K562 (cell line): Measurements from ENCODE around the gene CTNNA3. TPM values are rescaled to one million over a fixed set of nuclear protein-coding genes. Genes with fewer than 3 reads are reported as not detected.

Experiments used
- ATAC-seq: fragments of 200-7000 bp; cut with Tn5 transposase; 3 replicates; pipeline ENCODE4 v1.9.1; 2020; ENCODE audit warnings: moderate library complexity
- BruUV-seq: library from RNA; stranded (reverse); fragments of 400-500 nt; replicated peaks from 2 replicates; lab custom pipeline; 2021; lab: Mats Ljungman, UMichigan
- CTCF ChIA-PET: fragments of 300-600 bp; formaldehyde crosslinking; extraction: SDS; loops from one replicate; lab custom pipeline; 2021; ENCODE audit warnings: low intra/inter-chr PET ratio; lab: Yijun Ruan, JAX
- POLR2A ChIA-PET: fragments of 300-600, 350-650 bp; sonication (Branson Sonifier 250); formaldehyde crosslinking; extraction: SDS; loops from one replicate; lab custom pipeline; 2021; ENCODE audit warnings: antibody characterized with exemption, inconsistent platforms; lab: Yijun Ruan, JAX
- DNase-seq, 4 experiments: peaks; one replicate each; pipeline versions ENCODE4 v3.0.0 to v3.0.0-alpha.2; 2011 to 2018; ENCODE audit warnings: low spot score in 3 of 4, mixed read lengths in 3 of 4; ENCODE audit errors: extremely low read depth in 1 of 4
- FAIRE-seq: peaks from 2 replicates; lab custom pipeline; 2011; peaks lifted over from hg19 to GRCh38; lab: Jason Lieb, UNC
- H2AFZ ChIP-seq: 2 replicates; pipeline ENCODE4 v1.6.0; 2011; ENCODE audit warnings: low read depth, low read length, control low read depth, inconsistent platforms
- H3K27ac ChIP-seq: fragments of 200-600 bp; 3 replicates; pipeline ENCODE4 v1.8.0; 2011; ENCODE audit warnings: low read depth, mild to moderate bottlenecking, control low read depth, inconsistent platforms, low read length, moderate library complexity, mixed read lengths; ENCODE audit errors: extremely low read depth
- H3K27me3 ChIP-seq, 2 experiments: fragments of 300-600 bp in 1 of 2; 2 replicates in 1 of 2; 3 replicates in 1 of 2; pipeline versions ENCODE4 v1.6.0 to v1.8.0; 2011; ENCODE audit warnings: inconsistent platforms in 2 of 2, low read length in 2 of 2, mild to moderate bottlenecking in 1 of 2, mixed read lengths in 1 of 2, moderate library complexity in 1 of 2; ENCODE audit not compliant: control insufficient read depth in 2 of 2, insufficient read depth in 2 of 2
- H3K36me3 ChIP-seq: fragments of 300-600 bp; 3 replicates; pipeline ENCODE4 v1.8.0; 2011; ENCODE audit warnings: mild to moderate bottlenecking, low read length, inconsistent platforms; ENCODE audit not compliant: control insufficient read depth, insufficient read depth
- H3K4me1 ChIP-seq, 2 experiments: fragments of 200-600 bp in 1 of 2; replicated peaks in 1 of 2; 2 replicates in 1 of 2; 3 replicates in 1 of 2; pipeline versions ENCODE4 v1.5.1 to v1.8.0; 2011; ENCODE audit warnings: inconsistent platforms in 2 of 2, low read length in 2 of 2, mild to moderate bottlenecking in 1 of 2, mixed read lengths in 1 of 2, moderate library complexity in 1 of 2; ENCODE audit not compliant: control insufficient read depth in 2 of 2, insufficient read depth in 2 of 2
- H3K4me2 ChIP-seq: 2 replicates; pipeline ENCODE4 v1.6.1; 2011; ENCODE audit warnings: low read length, control low read depth, inconsistent platforms, mixed read lengths; ENCODE audit not compliant: insufficient read depth
- H3K4me3 ChIP-seq: fragments of 200-600 bp; sonication (generic), shearing (Covaris generic); 2 replicates; pipeline ENCODE4 v1.5.1; 2016; ENCODE audit warnings: control low read depth, inconsistent platforms
- H3K79me2 ChIP-seq: fragments of 200-600 bp; 3 replicates; pipeline ENCODE4 v1.8.0; 2011; ENCODE audit warnings: low read length, inconsistent platforms; ENCODE audit not compliant: control insufficient read depth, insufficient read depth
- H3K9ac ChIP-seq, 2 experiments: 2 replicates each; pipeline versions ENCODE4 v1.6.0 to v1.6.1; 2011; ENCODE audit warnings: low read depth in 2 of 2, low read length in 2 of 2, control low read depth in 1 of 2, inconsistent platforms in 1 of 2, mild to moderate bottlenecking in 1 of 2, mixed read lengths in 1 of 2; ENCODE audit not compliant: insufficient read depth in 1 of 2
- H3K9me1 ChIP-seq: one replicate; pipeline ENCODE4 v1.6.0; 2011; ENCODE audit warnings: inconsistent platforms, mild to moderate bottlenecking, low read length, moderate library complexity; ENCODE audit not compliant: control insufficient read depth, insufficient read depth
- H3K9me3 ChIP-seq: replicated peaks from 2 replicates; pipeline ENCODE4 v1.5.1; 2011; ENCODE audit warnings: low read depth, low read length, inconsistent platforms; ENCODE audit not compliant: control insufficient read depth, insufficient read depth
- H4K20me1 ChIP-seq: replicated peaks from 2 replicates; pipeline ENCODE4 v1.6.1; 2011; ENCODE audit warnings: low read length, inconsistent platforms, mixed read lengths; ENCODE audit not compliant: control insufficient read depth, insufficient read depth
- GATAD2B ChIP-seq: fragments of 450-650 bp; IDR thresholded peaks from 2 replicates; pipeline ENCODE4 v1.6.1; 2017; ENCODE audit warnings: mild to moderate bottlenecking, borderline replicate concordance
- HCFC1 ChIP-seq: IDR thresholded peaks from 2 replicates; pipeline ENCODE4 v1.6.1; 2012; ENCODE audit warnings: low read depth, low read length, improper control_type of control experiment
- KAT2B ChIP-seq: IDR thresholded peaks from one replicate; pipeline ENCODE4 v1.6.1; 2012; ENCODE audit warnings: low read depth, mild to moderate bottlenecking, control low read depth, inconsistent platforms, low read length, moderate library complexity
- MTA1 ChIP-seq: fragments of 450-650 bp; IDR thresholded peaks from 2 replicates; pipeline ENCODE4 v1.6.1; 2017; ENCODE audit warnings: borderline replicate concordance
- NCOA2 ChIP-seq, 2 experiments: fragments of 450-650 bp; IDR thresholded peaks; 2 replicates each; pipeline ENCODE4 v1.6.1; 2018; ENCODE audit warnings: mild to moderate bottlenecking in 2 of 2, moderate library complexity in 1 of 2; ENCODE audit not compliant: partially characterized antibody in 2 of 2
- NCOA6 ChIP-seq: fragments of 450-650 bp; IDR thresholded peaks from 2 replicates; pipeline ENCODE4 v1.6.1; 2017; ENCODE audit warnings: mild to moderate bottlenecking
- RBM17 ChIP-seq: fragments of 200-400 bp; formaldehyde crosslinking; IDR thresholded peaks from 2 replicates; pipeline ENCODE4 v1.6.1; 2017; ENCODE audit warnings: low read depth, mild to moderate bottlenecking, low read length, borderline replicate concordance
- RBM39 ChIP-seq: fragments of 200-400 bp; formaldehyde crosslinking; optimal IDR thresholded peaks from 2 replicates; pipeline ENCODE3; 2018; ENCODE audit warnings: low read depth, low read length
- ZNF444 ChIP-seq: fragments of 250-450 bp; sonication (Bioruptor Pico); IDR thresholded peaks from 2 replicates; pipeline ENCODE4 v1.4.0; 2020; ENCODE audit warnings: mild to moderate bottlenecking, moderate library complexity
- ZNF583 ChIP-seq: fragments of 250-450 bp; sonication (Bioruptor Pico); IDR thresholded peaks from 2 replicates; pipeline ENCODE4 v1.4.0; 2020
- ZNF79 ChIP-seq: fragments of 250-450 bp; sonication (Bioruptor Pico); IDR thresholded peaks from 2 replicates; pipeline ENCODE4 v1.4.0; 2020; ENCODE audit warnings: low read depth, mild to moderate bottlenecking, moderate library complexity
- WGBS: fragments of 100-300 bp; shearing (Covaris generic); methylation state at CpG from one replicate; pipeline ENCODE4 v1.1.6; 2016; ENCODE audit warnings: low coverage, mixed read lengths; ENCODE audit not compliant: insufficient coverage; ENCODE audit errors: missing lambda C conversion rate; 5-methylcytosine and 5-hydroxymethylcytosine counted together
- in situ Hi-C: fragments of 300-500 bp; cut with MboI; formaldehyde crosslinking; loops from 4 replicates; pipeline ENCODE4 v1.15.0; 2018; ENCODE audit warnings: inconsistent platforms, mixed read lengths
- intact Hi-C: fragments of 100-400 bp; cut with micrococcal nuclease; formaldehyde crosslinking; loops from 2 replicates; pipeline ENCODE4 v1.14.2; 2022
- polyA plus RNA-seq, 8 experiments: library from polyadenylated mRNA; depleted of rRNA in 4 of 8; stranded (reverse) in 5 of 8; unstranded in 3 of 8; fragments of >200 nt; fragmentation: Nextera tagmentation in 2 of 8; fragmentation: Illumina TruSeq in 1 of 8; extraction: Ambion mirVana in 2 of 8; extraction: Trizol in 1 of 8; gene quantifications; 2 replicates each; pipeline versions ENCODE4 v1.2.1 to v1.2.3, GENCODE V29; 2011 to 2014; ENCODE audit warnings: inconsistent platforms in 1 of 8, missing spikeins in 1 of 8
- total RNA-seq, 7 experiments: library from RNA; depleted of rRNA in 6 of 7; stranded (reverse); fragments of >200 nt in 6 of 7; fragmentation: Illumina TruSeq in 2 of 7; extraction: Trizol in 2 of 7; gene quantifications; 2 replicates each; pipeline versions ENCODE4 v1.2.1 to v1.2.3, GENCODE V29; 2011 to 2021; ENCODE audit warnings: low replicate concordance in 1 of 7
- TF ChIP-seq, protein P1 (sequence below): fragments of 450-650 bp; IDR thresholded peaks from one replicate; pipeline ENCODE4 v1.6.1; 2018; ENCODE audit warnings: mild to moderate bottlenecking, moderate library complexity; ENCODE audit not compliant: partially characterized antibody

Gene CTNNA3
- total and polyA plus RNA-seq, 9 of the 15 experiments (the other 6 are each of a cell fraction or from before 2014, with no cell fraction given), result 0.04 TPM; not detected in 8

- FAIRE-seq, result no peak
- CTCF ChIA-PET, result no interaction called here
- TF ChIP-seq GATAD2B (no peak), ZNF79 (no peak), RBM17 (no peak), RBM39 (no peak)
- H3K79me2 ChIP-seq, result no peaks in the 10 kb centered on the region
- no peak overlapping the region for H3K27ac ChIP-seq
- H4K20me1 ChIP-seq, result no peaks in the 10 kb centered on the region
- no TSS peak for BruUV-seq
- H3K4me2 ChIP-seq, result no peak overlapping the region
- H3K27me3 ChIP-seq, result no peaks in the 10 kb centered on the region
- no peaks in the 10 kb centered on the region for H3K36me3 ChIP-seq
- POLR2A ChIA-PET, result no interaction called here
- no peak overlapping the region for H3K4me3 ChIP-seq
- intact Hi-C loops, result no loop called here
- H3K9me3 ChIP-seq, result no peaks in the 10 kb centered on the region
- H3K9ac ChIP-seq, result no peak overlapping the region
- in situ Hi-C loops, result no loop called here
- H3K4me1 ChIP-seq, result no peaks in the 10 kb centered on the region
- no peak for ATAC-seq
- DNase-seq, result no peak
- H3K9me1 ChIP-seq, result no peaks in the 10 kb centered on the region
- no peak overlapping the region for H2AFZ ChIP-seq
- 4% methylated on average over 4 of the region's 4 CpGs for WGBS
Measured at GRCh38 chr10:66762218-66762729, 933.7 kb downstream of the CTNNA3 start.

DNA sequence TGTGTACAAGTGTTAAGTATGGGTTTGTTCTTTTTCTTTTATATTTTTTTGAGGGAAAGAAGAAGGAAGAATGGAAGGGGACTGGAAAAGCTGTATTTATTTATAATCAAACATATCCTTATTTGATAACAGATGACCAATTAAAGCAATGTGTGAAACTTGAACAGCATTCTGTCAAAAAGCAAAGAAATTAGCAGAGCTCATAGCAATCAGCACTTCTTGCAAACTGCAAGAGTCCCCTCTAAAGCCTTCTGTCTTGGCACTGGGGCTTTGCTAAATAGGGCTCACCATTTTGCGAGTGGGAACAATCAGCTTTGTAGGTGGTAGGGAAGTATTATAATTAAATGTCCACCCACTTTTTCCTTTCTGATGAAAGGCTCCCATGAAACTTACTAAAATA lies 935.1 kb downstream of the CTNNA3 start:
- Histone ChIP-seq H3K27ac (no peak overlapping the region), H3K79me2 (no peaks in the 10 kb centered on the region), H4K20me1 (no peaks in the 10 kb centered on the region), H3K9ac (no peak overlapping the region), H3K36me3 (no peaks in the 10 kb centered on the region), H3K4me1 (no peaks in the 10 kb centered on the region), H3K9me1 (no peaks in the 10 kb centered on the region), H2AFZ (no peak overlapping the region), H3K4me3 (no peak overlapping the region), H3K27me3 (no peaks in the 10 kb centered on the region), H3K9me3 (no peaks in the 10 kb centered on the region), H3K4me2 (no peak overlapping the region)
- ATAC-seq (no peak), DNase-seq (no peak), FAIRE-seq (no peak)
- ChIA-PET POLR2A (no interaction called here), CTCF (no interaction called here)
- TF ChIP-seq ZNF583 (CRISPR knock-in tag) (no peak), NCOA2 (IDR thresholded peaks at IDR 0.05; ENCODE audit: partially characterized antibody in 2 of 2) (no peak), NCOA6 (no peak), ZNF444 (CRISPR knock-in tag) (no peak), HCFC1 (no peak), KAT2B (no peak), MTA1 (no peak)
- TF ChIP-seq, protein P1, sequence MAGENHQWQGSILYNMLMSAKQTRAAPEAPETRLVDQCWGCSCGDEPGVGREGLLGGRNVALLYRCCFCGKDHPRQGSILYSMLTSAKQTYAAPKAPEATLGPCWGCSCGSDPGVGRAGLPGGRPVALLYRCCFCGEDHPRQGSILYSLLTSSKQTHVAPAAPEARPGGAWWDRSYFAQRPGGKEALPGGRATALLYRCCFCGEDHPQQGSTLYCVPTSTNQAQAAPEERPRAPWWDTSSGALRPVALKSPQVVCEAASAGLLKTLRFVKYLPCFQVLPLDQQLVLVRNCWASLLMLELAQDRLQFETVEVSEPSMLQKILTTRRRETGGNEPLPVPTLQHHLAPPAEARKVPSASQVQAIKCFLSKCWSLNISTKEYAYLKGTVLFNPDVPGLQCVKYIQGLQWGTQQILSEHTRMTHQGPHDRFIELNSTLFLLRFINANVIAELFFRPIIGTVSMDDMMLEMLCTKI, result no peak
- intact Hi-C loops, result no loop called here
- no TSS peak for BruUV-seq
- in situ Hi-C loops, result no loop called here
- WGBS, result 5% methylated on average over 1 of the region's 1 CpG
